Neural progenitor cell (in vitro differentiated cells): ENCODE data around the gene SPDYE2B. TPM values are rescaled to one million over a fixed set of nuclear protein-coding genes. Genes with fewer than 3 reads are reported as not detected.
"Not testable (repeated sequence)": the region's sequence is repeated elsewhere in the genome, so short reads cannot be mapped to it uniquely, and the experiment has no call there.

Experiments used
- DNase-seq: peaks from one replicate; pipeline ENCODE4 v3.0.0-alpha.2; 2016; ENCODE audit warnings: low spot score
- H2AFZ ChIP-seq: fragments of 200-600 bp; sonication (generic); replicated peaks from 2 replicates; pipeline ENCODE4 v1.6.1; 2016; ENCODE audit warnings: antibody characterized with exemption
- H3F3A ChIP-seq: fragments of 200-600 bp; sonication (generic); 2 replicates; pipeline ENCODE4 v1.6.1; 2016; ENCODE audit warnings: antibody characterized with exemption, low read depth
- H3K27ac ChIP-seq: fragments of 200-600 bp; sonication (generic); 2 replicates; pipeline ENCODE4 v1.5.1; 2016; ENCODE audit warnings: mild to moderate bottlenecking
- H3K27me3 ChIP-seq: fragments of 200-600 bp; sonication (generic); 2 replicates; pipeline ENCODE4 v1.6.1; 2016; ENCODE audit warnings: mild to moderate bottlenecking, moderate library complexity
- H3K36me3 ChIP-seq: fragments of 200-600 bp; sonication (generic); 2 replicates; pipeline ENCODE4 v1.5.1; 2016
- H3K4me1 ChIP-seq: fragments of 200-600 bp; sonication (generic); 2 replicates; pipeline ENCODE4 v1.6.1; 2016; ENCODE audit warnings: mixed run types
- H3K4me2 ChIP-seq: fragments of 200-600 bp; sonication (generic); 2 replicates; pipeline ENCODE4 v1.6.1; 2016
- H3K4me3 ChIP-seq: fragments of 200-600 bp; sonication (generic); 2 replicates; pipeline ENCODE4 v1.5.1; 2016
- H3K79me2 ChIP-seq: fragments of 200-600 bp; sonication (generic); 2 replicates; pipeline ENCODE4 v1.6.1; 2016; ENCODE audit warnings: low read depth
- H3K9ac ChIP-seq: fragments of 200-600 bp; sonication (generic); 2 replicates; pipeline ENCODE4 v1.6.1; 2016
- H3K9me3 ChIP-seq: fragments of 200-600 bp; sonication (generic); 2 replicates; pipeline ENCODE4 v1.5.1; 2016; ENCODE audit warnings: low read depth
- H4K20me1 ChIP-seq: fragments of 200-600 bp; sonication (generic); 2 replicates; pipeline ENCODE4 v1.6.1; 2016; ENCODE audit warnings: low read depth
- H3K27ac Mint-ChIP-seq: 3 replicates; pipeline ENCODE4 v1.8.0; 2021; ENCODE audit warnings: mixed read lengths
- H3K27me3 Mint-ChIP-seq: 2 replicates; pipeline ENCODE4 v1.8.0; 2022; ENCODE audit warnings: low read depth, mild to moderate bottlenecking, inconsistent platforms, moderate library complexity, mixed read lengths; ENCODE audit not compliant: insufficient read depth
- H3K36me3 Mint-ChIP-seq: 3 replicates; pipeline ENCODE4 v1.8.0; 2021; ENCODE audit warnings: mixed read lengths
- H3K4me1 Mint-ChIP-seq: 3 replicates; pipeline ENCODE4 v1.8.0; 2021; ENCODE audit warnings: mixed read lengths
- H3K4me3 Mint-ChIP-seq: 3 replicates; pipeline ENCODE4 v1.8.0; 2021; ENCODE audit warnings: mild to moderate bottlenecking, moderate library complexity, mixed read lengths
- H3K9me3 Mint-ChIP-seq: 3 replicates; pipeline ENCODE4 v1.8.0; 2020; ENCODE audit warnings: mixed read lengths
- total RNA-seq: library from RNA; depleted of rRNA; stranded (reverse); fragments of >200 nt; gene quantifications from 2 replicates; pipeline ENCODE4 v1.2.3, GENCODE V29; 2015; ENCODE audit warnings: low replicate concordance

The SPDYE2B gene
- total RNA-seq, 1 donor from 2014 or later: not detected

DNA sequence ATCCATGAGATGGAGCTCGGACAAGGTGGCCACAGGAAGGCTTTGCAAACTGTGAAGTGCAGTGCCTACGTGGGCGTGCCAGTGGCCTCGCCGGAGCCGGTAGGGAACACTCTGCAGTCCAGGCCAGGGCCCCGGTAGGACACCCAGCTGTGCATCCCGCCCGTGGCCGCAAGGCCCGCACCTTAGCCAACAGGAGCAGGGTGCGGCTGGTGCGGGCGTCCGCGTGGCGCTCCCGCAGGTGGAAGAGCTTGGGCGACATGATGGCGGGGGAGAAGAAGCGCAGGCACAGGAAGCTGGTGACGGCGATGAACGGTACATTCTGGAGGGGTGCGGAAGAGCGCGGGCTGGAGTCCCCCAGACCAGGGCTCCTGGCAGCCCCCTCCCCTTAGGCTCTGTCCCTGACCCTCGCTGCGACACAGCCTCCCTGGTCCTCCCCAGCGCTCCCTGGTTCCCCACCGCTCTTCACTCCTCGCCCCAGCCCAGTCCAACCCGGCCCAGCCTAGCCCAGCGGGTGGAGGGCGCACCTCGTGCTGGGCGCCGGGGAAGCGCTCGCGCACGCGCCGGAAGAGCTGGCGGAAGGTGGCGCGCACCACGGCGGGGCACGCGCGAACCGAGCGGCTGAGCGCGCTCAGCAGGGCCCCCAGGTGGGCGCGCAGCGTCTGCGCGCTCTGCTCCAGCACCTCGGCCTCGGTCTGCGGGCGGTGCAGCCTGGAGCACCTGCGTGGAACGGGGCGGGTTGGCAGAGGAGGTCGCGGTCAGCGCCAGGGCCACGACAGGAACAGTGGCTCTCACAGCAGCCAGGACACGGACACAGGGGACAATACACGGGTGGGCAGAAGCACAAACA is 39.5 kb downstream of the SPDYE2B start:
- not testable (repeated sequence) for H3K4me3 ChIP-seq, H3K4me1 Mint-ChIP-seq

DNA sequence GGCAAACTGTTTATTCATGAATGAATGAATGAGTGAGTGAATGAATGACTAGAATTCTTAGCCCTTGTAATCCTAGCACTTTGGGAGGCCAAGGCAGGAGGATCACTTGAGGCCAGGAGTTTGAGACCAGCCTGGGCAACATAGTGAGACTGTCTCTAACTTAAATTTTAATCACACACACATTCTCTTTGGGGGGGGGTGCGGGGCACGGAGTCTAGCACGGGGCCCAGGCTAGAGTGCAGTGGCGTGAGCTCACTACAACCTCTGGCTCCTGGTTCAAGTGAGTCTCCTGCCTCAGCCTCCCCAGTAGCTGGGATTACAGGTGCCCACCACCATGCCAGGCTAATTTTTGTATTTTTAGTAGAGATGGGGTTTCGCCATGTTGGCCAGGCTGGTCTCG is 40.5 kb downstream of the SPDYE2B start:
- H3K27ac Mint-ChIP-seq, H3K4me1 Mint-ChIP-seq, H3K9me3 ChIP-seq, H3K36me3 ChIP-seq, H3F3A ChIP-seq, H3K9me3 Mint-ChIP-seq, H2AFZ ChIP-seq, H3K79me2 ChIP-seq, H3K9ac ChIP-seq, H4K20me1 ChIP-seq, H3K4me3 Mint-ChIP-seq, H3K36me3 Mint-ChIP-seq, H3K4me1 ChIP-seq, H3K27ac ChIP-seq, DNase-seq, H3K27me3 Mint-ChIP-seq, H3K4me3 ChIP-seq, H3K4me2 ChIP-seq: not testable (repeated sequence)
- peaks cover 48% of the 10 kb centered on the region for H3K27me3 ChIP-seq

More for the DNA sequence above, 39.5 kb downstream of the SPDYE2B start:
- H3K4me1 ChIP-seq, H3K4me2 ChIP-seq, H4K20me1 ChIP-seq, H3F3A ChIP-seq, H2AFZ ChIP-seq, H3K27me3 Mint-ChIP-seq, H3K9me3 ChIP-seq, H3K4me3 Mint-ChIP-seq, H3K36me3 ChIP-seq, H3K36me3 Mint-ChIP-seq, H3K27ac ChIP-seq, DNase-seq, H3K9me3 Mint-ChIP-seq, H3K9ac ChIP-seq, H3K79me2 ChIP-seq, H3K27ac Mint-ChIP-seq: not testable (repeated sequence)
- H3K27me3 ChIP-seq: peaks cover 41% of the 10 kb centered on the region

DNA sequence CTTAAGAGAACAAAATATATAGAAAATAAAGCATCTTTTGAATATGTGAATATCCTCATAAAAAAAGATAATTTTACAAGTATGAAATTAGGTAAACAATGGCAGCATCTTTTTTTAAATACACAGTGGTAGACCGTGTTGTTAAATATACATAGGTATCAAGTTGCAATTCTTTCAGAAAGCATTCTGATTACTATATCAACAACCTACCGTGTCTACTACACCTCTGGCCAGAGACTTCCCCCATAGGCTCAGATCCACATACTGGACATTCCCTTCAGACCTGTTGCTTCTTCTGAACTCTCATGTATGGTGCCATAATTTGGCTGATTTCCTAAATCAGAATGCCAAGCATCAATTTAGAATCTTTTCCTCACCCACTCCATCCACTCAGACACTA is 43.9 kb downstream of the SPDYE2B start:
- H2AFZ ChIP-seq, H3F3A ChIP-seq, H3K9me3 ChIP-seq, H3K4me2 ChIP-seq, H3K79me2 ChIP-seq, H3K4me1 Mint-ChIP-seq, H3K27me3 Mint-ChIP-seq, H3K27ac Mint-ChIP-seq, H3K4me3 ChIP-seq, H3K27ac ChIP-seq, H3K9ac ChIP-seq, H3K9me3 Mint-ChIP-seq, H4K20me1 ChIP-seq, H3K36me3 ChIP-seq, H3K4me3 Mint-ChIP-seq, H3K4me1 ChIP-seq, H3K36me3 Mint-ChIP-seq, DNase-seq: not testable (repeated sequence)
- peaks cover 50% of the 10 kb centered on the region for H3K27me3 ChIP-seq

DNA sequence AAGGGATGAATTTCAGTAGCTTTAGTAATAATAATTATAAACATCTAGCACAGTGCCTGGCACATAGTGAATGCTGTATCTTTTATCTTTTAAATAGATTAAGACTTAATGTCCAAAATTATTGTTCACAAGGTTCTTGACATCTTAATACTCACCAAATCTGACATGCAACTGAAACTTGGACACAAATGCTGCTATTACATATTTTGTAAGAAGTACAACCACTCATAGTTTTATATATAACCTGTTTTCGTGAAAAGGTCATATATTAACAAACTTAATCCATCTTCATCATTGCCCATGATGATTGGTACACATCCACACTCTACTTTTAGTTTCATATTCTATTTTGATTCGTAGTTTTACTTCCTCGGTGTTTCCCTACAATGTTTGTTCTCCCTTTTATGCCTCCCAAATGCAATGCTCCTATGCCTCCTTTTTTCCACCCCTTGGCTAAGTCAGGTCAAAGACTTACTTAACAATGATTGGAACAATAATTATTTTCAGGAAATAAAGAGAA is 45.0 kb downstream of the SPDYE2B start:
- H3K27ac Mint-ChIP-seq, H3K36me3 Mint-ChIP-seq, H3K4me1 Mint-ChIP-seq, H3K9me3 ChIP-seq, H3F3A ChIP-seq, DNase-seq, H3K4me2 ChIP-seq, H3K4me3 Mint-ChIP-seq, H3K4me3 ChIP-seq, H2AFZ ChIP-seq, H3K27ac ChIP-seq, H3K4me1 ChIP-seq, H4K20me1 ChIP-seq, H3K9ac ChIP-seq, H3K9me3 Mint-ChIP-seq, H3K36me3 ChIP-seq, H3K27me3 Mint-ChIP-seq, H3K79me2 ChIP-seq: not testable (repeated sequence)
- peaks cover 52% of the 10 kb centered on the region for H3K27me3 ChIP-seq

DNA sequence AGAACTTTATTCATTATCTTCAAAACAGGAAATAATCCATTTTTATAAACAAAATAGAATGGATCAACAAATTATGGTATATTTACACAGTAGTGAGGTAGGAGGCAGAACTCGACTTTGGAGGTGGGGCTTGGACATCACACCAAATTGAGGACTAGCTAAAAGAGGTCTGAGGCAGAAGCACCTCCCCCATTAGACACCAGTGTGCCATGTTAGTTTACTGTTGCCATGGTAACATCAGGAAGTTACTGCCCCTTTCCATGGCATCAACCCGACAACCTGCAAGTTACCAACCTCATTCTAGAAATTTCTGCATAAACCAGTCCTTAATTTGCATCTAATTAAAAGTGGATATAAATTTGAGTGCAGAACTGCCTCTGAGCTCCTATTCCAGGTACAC is 45.9 kb downstream of the SPDYE2B start:
- not testable (repeated sequence) for H3K4me3 Mint-ChIP-seq, H3F3A ChIP-seq, H3K9me3 Mint-ChIP-seq

DNA sequence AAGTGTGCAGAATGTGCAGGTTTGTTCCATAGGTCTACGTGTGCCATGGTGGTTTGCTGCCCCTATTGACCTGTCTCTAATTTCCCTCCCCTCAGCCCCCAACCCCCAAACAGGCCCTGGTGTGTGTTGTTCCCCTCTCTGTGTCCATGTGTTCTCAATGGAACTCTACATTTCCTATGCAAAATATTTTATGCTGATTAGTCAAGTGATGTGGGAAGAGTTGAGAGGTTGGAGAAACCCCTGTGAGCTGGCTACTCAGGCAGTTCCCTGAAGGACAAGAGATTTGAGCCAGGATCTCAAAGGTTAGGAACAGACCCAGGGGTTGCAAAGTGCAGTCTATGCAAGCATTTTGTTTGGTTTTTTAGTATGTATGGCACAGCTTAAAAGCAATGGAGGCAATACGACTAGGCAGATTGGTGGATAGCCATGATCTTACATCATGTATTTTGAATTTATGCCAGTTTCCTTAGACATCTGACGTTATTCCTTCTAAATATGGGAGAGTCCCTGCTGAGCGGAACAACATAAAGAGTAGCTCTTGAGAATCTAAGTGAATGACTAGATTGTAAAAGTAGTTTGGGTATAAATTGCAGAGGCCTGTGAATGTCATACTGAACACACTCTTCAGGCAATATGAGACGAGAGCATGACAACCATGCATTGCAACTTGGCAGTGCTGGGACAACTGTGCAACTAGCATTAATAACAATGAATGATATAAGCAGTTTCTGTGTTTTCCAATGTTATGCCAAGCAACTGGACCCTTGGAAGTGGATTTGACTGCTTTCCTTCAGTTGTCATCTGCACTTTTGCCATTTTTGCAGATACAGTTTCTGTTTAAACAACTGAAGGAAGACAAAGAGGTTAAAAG is 47.8 kb downstream of the SPDYE2B start:
- not testable (repeated sequence) for H3K36me3 Mint-ChIP-seq, H3K27ac Mint-ChIP-seq

More for the DNA sequence above, 45.9 kb downstream of the SPDYE2B start:
- not testable (repeated sequence) for H3K79me2 ChIP-seq, H3K27ac Mint-ChIP-seq, H3K27ac ChIP-seq, H3K36me3 Mint-ChIP-seq, DNase-seq, H2AFZ ChIP-seq, H3K4me2 ChIP-seq, H3K9me3 ChIP-seq, H3K4me1 Mint-ChIP-seq, H3K9ac ChIP-seq, H4K20me1 ChIP-seq, H3K27me3 Mint-ChIP-seq, H3K36me3 ChIP-seq, H3K4me1 ChIP-seq, H3K4me3 ChIP-seq
- H3K27me3 ChIP-seq: peaks cover 57% of the 10 kb centered on the region

DNA sequence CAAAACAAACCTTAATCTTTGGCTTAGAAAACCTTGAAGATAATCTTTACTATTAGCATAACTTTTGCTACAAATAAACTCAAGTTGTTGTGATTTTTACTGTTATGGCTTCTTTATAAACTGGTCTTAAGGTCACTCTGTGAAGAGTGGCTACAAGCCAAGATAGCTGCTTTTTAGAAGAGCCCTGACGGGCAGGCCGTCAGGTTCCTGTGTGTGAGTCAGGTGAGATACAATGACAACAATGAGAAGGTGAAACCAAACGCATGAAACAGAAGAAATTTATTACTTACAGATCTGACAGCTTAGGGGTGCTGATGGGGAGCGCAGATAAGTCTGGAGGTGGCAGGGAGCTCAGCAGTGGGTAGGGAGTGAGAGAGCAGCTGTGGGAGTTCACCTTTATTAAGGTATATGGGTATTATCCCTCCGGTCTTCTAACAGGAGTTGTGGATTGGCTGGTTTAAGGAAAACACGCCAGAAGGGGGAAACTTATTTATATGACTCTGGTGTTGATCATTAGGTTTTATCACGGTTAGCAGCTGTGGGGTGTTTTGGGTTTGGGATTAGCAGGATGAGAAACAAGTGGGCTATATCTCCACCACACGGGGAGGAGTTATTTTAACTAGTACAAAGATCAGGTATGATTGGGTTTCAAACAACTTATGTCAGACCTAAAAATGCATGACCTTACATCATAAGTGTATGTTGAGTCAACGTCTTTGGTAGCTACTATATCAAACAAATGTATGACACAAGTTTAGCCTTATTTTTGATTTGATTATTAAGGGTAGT is 49.0 kb downstream of the SPDYE2B start:
- not testable (repeated sequence) for H3K9me3 Mint-ChIP-seq

More for the DNA sequence above, 47.8 kb downstream of the SPDYE2B start:
- H3K4me3 Mint-ChIP-seq, H3K79me2 ChIP-seq, H3K36me3 ChIP-seq, H3K4me3 ChIP-seq, H3K9me3 ChIP-seq, H4K20me1 ChIP-seq, H2AFZ ChIP-seq, H3K9me3 Mint-ChIP-seq, H3K4me1 Mint-ChIP-seq, H3F3A ChIP-seq, H3K27me3 Mint-ChIP-seq, H3K4me2 ChIP-seq, H3K9ac ChIP-seq, H3K4me1 ChIP-seq, H3K27ac ChIP-seq, DNase-seq: not testable (repeated sequence)
- peaks cover 48% of the 10 kb centered on the region for H3K27me3 ChIP-seq

More for the DNA sequence above, 49.0 kb downstream of the SPDYE2B start:
- not testable (repeated sequence) for H3K36me3 ChIP-seq, H3K9ac ChIP-seq, H3K4me1 ChIP-seq, H3K27ac Mint-ChIP-seq, H3K4me3 Mint-ChIP-seq, H2AFZ ChIP-seq, H3K4me3 ChIP-seq, H3K4me1 Mint-ChIP-seq, H3K27ac ChIP-seq, H3K36me3 Mint-ChIP-seq, DNase-seq, H3K27me3 Mint-ChIP-seq, H3K79me2 ChIP-seq, H3K4me2 ChIP-seq, H3F3A ChIP-seq, H4K20me1 ChIP-seq, H3K9me3 ChIP-seq
- H3K27me3 ChIP-seq: peaks cover 38% of the 10 kb centered on the region
